ENCODE data around the gene CTSE.

DNA sequence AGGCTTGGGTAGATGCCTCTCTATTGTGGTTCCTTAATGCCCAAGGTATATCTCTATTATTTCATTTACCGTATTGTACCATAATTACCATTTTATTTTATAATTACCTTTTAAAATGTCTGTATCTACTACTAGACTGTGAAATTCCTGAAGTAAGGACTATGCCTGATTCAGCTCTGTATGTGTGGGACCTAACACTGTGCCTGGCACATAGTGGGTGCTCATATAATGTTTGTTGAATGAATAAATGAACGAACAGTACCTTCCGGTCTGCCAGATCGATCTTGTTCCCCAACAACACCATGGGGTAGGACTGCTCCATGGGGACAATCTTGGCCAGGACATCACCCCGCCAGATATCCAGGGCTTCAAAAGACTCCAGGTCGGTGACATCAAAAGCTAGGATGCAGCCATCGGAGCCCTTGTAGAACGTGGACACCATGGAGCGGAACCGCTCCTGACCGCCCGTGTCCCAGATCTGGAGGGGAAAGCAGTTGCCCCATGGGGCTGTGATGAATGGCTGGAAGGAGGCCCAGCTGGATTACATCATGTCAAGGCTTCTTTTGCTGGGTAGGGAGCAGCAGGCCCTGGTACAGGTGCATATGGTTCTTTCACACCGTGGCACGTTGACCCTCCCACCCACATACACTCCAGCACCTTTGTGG lies 31.3 kb downstream of the CTSE start:
- TF ChIP-seq YY1 (IDR thresholded peaks at IDR 0.05; ENCODE audit: insufficient read depth, insufficient read length), result no peak
- TF ChIP-seq SUZ12 (IDR thresholded peaks at IDR 0.05; ENCODE audit: extremely low read depth, insufficient read depth, insufficient read length), result no peak
- TF ChIP-seq ZNF274 (IDR thresholded peaks at IDR 0.05; ENCODE audit: low read depth, low read length), result no peak

All from NT2/D1 (cell line).